ENCODE measurements around the gene SNTN.

SNTN gene

DNA sequence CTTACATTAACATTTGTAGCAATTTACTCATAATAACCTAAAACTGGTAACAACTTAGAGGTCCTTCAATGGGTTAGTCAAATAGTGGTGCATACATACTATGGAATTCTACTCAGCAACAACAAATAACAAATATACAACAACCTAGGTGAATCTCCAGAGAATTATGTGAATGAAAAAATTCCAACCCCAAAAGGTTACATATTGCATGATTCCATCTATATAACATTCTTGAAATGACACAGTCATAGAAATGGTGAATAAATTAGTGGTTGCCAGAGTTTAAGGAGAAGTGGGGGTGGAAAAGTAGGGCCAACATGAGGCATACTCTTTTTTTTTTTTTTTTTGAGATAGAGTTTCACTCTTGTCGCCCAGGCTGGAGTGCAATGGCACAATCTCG, 12.7 kb upstream of the SNTN start:
- TF ChIP-seq EP300 (IDR thresholded peaks at IDR 0.05; ENCODE audit: borderline replicate concordance) (no peak), RAD21 (IDR thresholded peaks at IDR 0.05; ENCODE audit: low read depth) (no peak), NFIC (IDR thresholded peaks at IDR 0.05) (no peak), YY1 (IDR thresholded peaks at IDR 0.05; ENCODE audit: low read depth) (no peak), EGR1 (IDR thresholded peaks at IDR 0.05) (no peak), ZBTB7A (IDR thresholded peaks at IDR 0.05; ENCODE audit: low read depth) (no peak), CREB1 (IDR thresholded peaks at IDR 0.05; ENCODE audit: low read depth) (no peak), TCF12 (IDR thresholded peaks at IDR 0.05; ENCODE audit: low read depth) (no peak), CEBPB (IDR thresholded peaks at IDR 0.05) (no peak), TAF1 (IDR thresholded peaks at IDR 0.05; ENCODE audit: low read depth) (no peak), FOXM1 (IDR thresholded peaks at IDR 0.05; ENCODE audit: borderline replicate concordance, low read depth) (no peak), TEAD4 (IDR thresholded peaks at IDR 0.05) (no peak), USF1 (IDR thresholded peaks at IDR 0.05) (no peak)
- TF ChIP-seq, protein P1, sequence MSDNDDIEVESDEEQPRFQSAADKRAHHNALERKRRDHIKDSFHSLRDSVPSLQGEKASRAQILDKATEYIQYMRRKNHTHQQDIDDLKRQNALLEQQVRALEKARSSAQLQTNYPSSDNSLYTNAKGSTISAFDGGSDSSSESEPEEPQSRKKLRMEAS (IDR thresholded peaks at IDR 0.05), result no peak
- TF ChIP-seq, protein P2, sequence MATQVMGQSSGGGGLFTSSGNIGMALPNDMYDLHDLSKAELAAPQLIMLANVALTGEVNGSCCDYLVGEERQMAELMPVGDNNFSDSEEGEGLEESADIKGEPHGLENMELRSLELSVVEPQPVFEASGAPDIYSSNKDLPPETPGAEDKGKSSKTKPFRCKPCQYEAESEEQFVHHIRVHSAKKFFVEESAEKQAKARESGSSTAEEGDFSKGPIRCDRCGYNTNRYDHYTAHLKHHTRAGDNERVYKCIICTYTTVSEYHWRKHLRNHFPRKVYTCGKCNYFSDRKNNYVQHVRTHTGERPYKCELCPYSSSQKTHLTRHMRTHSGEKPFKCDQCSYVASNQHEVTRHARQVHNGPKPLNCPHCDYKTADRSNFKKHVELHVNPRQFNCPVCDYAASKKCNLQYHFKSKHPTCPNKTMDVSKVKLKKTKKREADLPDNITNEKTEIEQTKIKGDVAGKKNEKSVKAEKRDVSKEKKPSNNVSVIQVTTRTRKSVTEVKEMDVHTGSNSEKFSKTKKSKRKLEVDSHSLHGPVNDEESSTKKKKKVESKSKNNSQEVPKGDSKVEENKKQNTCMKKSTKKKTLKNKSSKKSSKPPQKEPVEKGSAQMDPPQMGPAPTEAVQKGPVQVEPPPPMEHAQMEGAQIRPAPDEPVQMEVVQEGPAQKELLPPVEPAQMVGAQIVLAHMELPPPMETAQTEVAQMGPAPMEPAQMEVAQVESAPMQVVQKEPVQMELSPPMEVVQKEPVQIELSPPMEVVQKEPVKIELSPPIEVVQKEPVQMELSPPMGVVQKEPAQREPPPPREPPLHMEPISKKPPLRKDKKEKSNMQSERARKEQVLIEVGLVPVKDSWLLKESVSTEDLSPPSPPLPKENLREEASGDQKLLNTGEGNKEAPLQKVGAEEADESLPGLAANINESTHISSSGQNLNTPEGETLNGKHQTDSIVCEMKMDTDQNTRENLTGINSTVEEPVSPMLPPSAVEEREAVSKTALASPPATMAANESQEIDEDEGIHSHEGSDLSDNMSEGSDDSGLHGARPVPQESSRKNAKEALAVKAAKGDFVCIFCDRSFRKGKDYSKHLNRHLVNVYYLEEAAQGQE (IDR thresholded peaks at IDR 0.05; ENCODE audit: low read depth), result no peak

DNA sequence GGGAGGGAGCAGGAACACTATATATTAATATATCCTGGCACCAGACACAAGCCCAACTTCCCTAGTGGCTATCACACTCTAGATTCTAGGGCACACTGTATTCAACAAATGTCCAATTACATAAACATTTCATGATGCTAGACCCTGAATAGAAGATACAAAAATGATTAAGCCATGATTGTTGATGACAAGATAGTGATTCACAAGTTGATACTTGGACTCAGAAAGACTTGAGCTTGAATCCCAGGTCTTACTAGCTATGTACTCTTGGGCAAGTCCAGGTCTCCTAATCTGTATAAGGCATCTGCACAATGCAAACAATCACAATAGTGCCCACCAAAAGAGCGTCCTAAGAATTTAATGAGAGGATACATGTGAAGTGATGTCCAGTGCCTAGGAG, 10.0 kb upstream of the SNTN start:
- no peak for TF ChIP-seq EGR1 (IDR thresholded peaks at IDR 0.05)
- TF ChIP-seq RAD21 (IDR thresholded peaks at IDR 0.05; ENCODE audit: low read depth), result no peak
- no peak for TF ChIP-seq ZBTB7A (IDR thresholded peaks at IDR 0.05; ENCODE audit: low read depth)
- TF ChIP-seq, protein P1 (IDR thresholded peaks at IDR 0.05), result no peak
- no peak for TF ChIP-seq CEBPB (IDR thresholded peaks at IDR 0.05)
- no peak for TF ChIP-seq USF1 (IDR thresholded peaks at IDR 0.05)
- no peak for TF ChIP-seq YY1 (IDR thresholded peaks at IDR 0.05; ENCODE audit: low read depth)
- TF ChIP-seq CREB1 (IDR thresholded peaks at IDR 0.05; ENCODE audit: low read depth), result no peak
- TF ChIP-seq FOXM1 (IDR thresholded peaks at IDR 0.05; ENCODE audit: borderline replicate concordance, low read depth), result no peak
- TF ChIP-seq TCF12 (IDR thresholded peaks at IDR 0.05; ENCODE audit: low read depth), result no peak
- TF ChIP-seq TEAD4 (IDR thresholded peaks at IDR 0.05), result no peak
- TF ChIP-seq NFIC (IDR thresholded peaks at IDR 0.05), result no peak
- TF ChIP-seq EP300 (IDR thresholded peaks at IDR 0.05; ENCODE audit: borderline replicate concordance), result no peak
- TF ChIP-seq, protein P2 (IDR thresholded peaks at IDR 0.05; ENCODE audit: low read depth), result no peak
- no peak for TF ChIP-seq TAF1 (IDR thresholded peaks at IDR 0.05; ENCODE audit: low read depth)

GRCh38 chr3:63644212-63644797, 8.2 kb upstream of the SNTN start:
- TF ChIP-seq NFIC (IDR thresholded peaks at IDR 0.05), result no peak
- TF ChIP-seq RAD21 (IDR thresholded peaks at IDR 0.05; ENCODE audit: low read depth), result no peak
- TF ChIP-seq TAF1 (IDR thresholded peaks at IDR 0.05; ENCODE audit: low read depth), result no peak

GRCh38 chr3:63654211-63654610, 1.7 kb downstream of the SNTN start:
- TF ChIP-seq CEBPB (IDR thresholded peaks at IDR 0.05) (no peak), FOXM1 (IDR thresholded peaks at IDR 0.05; ENCODE audit: borderline replicate concordance, low read depth) (no peak), TCF12 (IDR thresholded peaks at IDR 0.05; ENCODE audit: low read depth) (no peak), RAD21 (IDR thresholded peaks at IDR 0.05; ENCODE audit: low read depth) (no peak)

- TF ChIP-seq, protein P1 (IDR thresholded peaks at IDR 0.05), result no peak
- TF ChIP-seq FOXM1 (IDR thresholded peaks at IDR 0.05; ENCODE audit: borderline replicate concordance, low read depth) (no peak), USF1 (IDR thresholded peaks at IDR 0.05) (no peak), TCF12 (IDR thresholded peaks at IDR 0.05; ENCODE audit: low read depth) (no peak), YY1 (IDR thresholded peaks at IDR 0.05; ENCODE audit: low read depth) (no peak), CEBPB (IDR thresholded peaks at IDR 0.05) (no peak), EP300 (IDR thresholded peaks at IDR 0.05; ENCODE audit: borderline replicate concordance) (no peak), RAD21 (IDR thresholded peaks at IDR 0.05; ENCODE audit: low read depth) (no peak)
Measured at GRCh38 chr3:63654931-63655330, 2.5 kb downstream of the SNTN start.
